ENCODE data around the gene TMEM161B. TPM values are rescaled to one million over a fixed set of nuclear protein-coding genes. Genes with fewer than 3 reads are reported as not detected.
A peak's percentile ranks its signal among the peaks of the same experiment; 100 is the strongest.

The TMEM161B gene
- polyA plus RNA-seq, 1 donor, result 31.8 TPM

DNA sequence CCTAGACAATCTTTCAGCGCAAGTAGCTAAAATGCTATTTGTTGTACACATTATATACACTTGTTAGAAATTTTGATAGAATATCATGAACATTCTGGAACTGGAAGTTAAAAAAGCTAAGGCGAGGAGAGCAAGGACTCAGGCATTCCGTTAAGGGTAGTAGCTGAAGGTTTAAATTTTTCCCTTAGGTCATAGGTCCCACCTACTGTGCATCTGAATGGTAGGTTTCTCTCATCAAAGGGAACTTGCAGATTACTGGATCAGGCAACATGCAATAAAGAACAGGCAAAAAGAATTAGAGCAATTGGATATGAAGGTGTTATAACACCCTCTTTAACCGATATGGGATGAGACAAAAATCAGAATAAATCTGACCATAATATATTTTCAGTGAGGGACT, 32.8 kb downstream of the TMEM161B start:
- H3K27ac ChIP-seq (ENCODE audit: low read length), result no peak overlapping the region
- H3K9me3 ChIP-seq (ENCODE audit: control insufficient read depth, low read depth, low read length), result no peaks in the 10 kb centered on the region
- DNase-seq, result no peak
- H3K4me1 ChIP-seq (ENCODE audit: control insufficient read depth, insufficient read depth, low read length), result no peaks in the 10 kb centered on the region
- H3K36me3 ChIP-seq (ENCODE audit: control insufficient read depth, insufficient read depth, low read length), result peaks cover 9% of the 10 kb centered on the region
- no peak overlapping the region for H3K4me3 ChIP-seq (ENCODE audit: low read length)
- no peaks in the 10 kb centered on the region for H3K27me3 ChIP-seq (ENCODE audit: control insufficient read depth, insufficient read depth, low read length)
- WGBS (ENCODE audit: insufficient coverage, low lambda C conversion rate), result 100% methylated on average over 1 of the region's 4 CpGs

DNA sequence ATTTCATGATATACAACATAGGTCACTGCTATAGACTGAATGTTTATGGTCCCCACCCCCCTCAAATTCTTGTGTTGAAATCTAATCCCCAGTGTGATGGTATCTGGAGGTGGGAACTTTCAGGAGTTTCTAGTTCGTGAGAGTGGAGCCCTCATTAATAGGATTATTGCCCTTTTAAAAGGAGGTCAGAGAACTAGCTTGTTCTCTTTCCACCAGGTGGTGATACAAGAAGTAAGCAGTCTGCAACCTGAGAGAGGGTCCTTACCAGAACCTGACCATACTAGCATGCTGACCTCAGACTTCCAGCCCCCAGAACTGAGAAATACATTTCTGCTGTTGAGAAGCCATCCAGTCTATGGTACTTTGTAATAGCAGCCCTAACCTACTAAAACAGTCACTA, 33.3 kb downstream of the TMEM161B start:
- Histone ChIP-seq H3K27ac (ENCODE audit: low read length) (no peak overlapping the region), H3K27me3 (ENCODE audit: control insufficient read depth, insufficient read depth, low read length) (no peaks in the 10 kb centered on the region), H3K4me1 (ENCODE audit: control insufficient read depth, insufficient read depth, low read length) (no peaks in the 10 kb centered on the region), H3K4me3 (ENCODE audit: low read length) (no peak overlapping the region), H3K36me3 (ENCODE audit: control insufficient read depth, insufficient read depth, low read length) (peaks cover 9% of the 10 kb centered on the region), H3K9me3 (ENCODE audit: control insufficient read depth, low read depth, low read length) (no peaks in the 10 kb centered on the region)
- WGBS (ENCODE audit: insufficient coverage, low lambda C conversion rate), result no CpG with 5 or more reads among the region's 1 CpG
- DNase-seq, result no peak

DNA sequence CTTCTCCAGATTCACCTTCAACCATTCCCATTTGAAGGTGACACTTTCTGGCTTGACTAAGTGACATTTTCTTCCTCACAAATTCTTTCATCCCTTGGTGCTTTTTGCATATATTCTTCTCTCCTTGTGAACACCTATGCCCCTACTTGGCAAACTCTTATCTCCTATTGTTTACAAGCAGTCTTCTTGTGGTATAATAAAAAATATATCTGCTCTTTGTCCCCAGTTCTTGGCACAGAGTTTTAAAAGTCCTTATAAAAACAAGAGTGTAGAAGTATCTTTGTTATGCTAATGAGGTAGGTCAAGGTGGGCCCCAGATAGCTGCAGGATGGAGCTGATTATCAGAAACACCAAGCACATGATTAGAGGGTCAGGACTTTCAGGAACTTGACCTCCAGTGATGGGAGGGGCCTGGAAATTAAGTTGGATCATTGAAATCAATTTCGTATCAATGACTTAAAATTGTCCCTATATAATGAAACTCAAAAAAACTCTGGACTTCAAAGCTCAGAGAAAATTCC, 38.0 kb downstream of the TMEM161B start:
- no peak overlapping the region for H3K4me3 ChIP-seq (ENCODE audit: low read length)
- peaks cover 14% of the 10 kb centered on the region for H3K36me3 ChIP-seq (ENCODE audit: control insufficient read depth, insufficient read depth, low read length)
- H3K27me3 ChIP-seq (ENCODE audit: control insufficient read depth, insufficient read depth, low read length), result no peaks in the 10 kb centered on the region
- no peaks in the 10 kb centered on the region for H3K4me1 ChIP-seq (ENCODE audit: control insufficient read depth, insufficient read depth, low read length)
- H3K27ac ChIP-seq (ENCODE audit: low read length), result no peak overlapping the region
- 100% methylated on average over 1 of the region's 1 CpG for WGBS (ENCODE audit: insufficient coverage, low lambda C conversion rate)
- peak in 1 of 2 donors; percentile 9 for DNase-seq
- no peaks in the 10 kb centered on the region for H3K9me3 ChIP-seq (ENCODE audit: control insufficient read depth, low read depth, low read length)

DNA sequence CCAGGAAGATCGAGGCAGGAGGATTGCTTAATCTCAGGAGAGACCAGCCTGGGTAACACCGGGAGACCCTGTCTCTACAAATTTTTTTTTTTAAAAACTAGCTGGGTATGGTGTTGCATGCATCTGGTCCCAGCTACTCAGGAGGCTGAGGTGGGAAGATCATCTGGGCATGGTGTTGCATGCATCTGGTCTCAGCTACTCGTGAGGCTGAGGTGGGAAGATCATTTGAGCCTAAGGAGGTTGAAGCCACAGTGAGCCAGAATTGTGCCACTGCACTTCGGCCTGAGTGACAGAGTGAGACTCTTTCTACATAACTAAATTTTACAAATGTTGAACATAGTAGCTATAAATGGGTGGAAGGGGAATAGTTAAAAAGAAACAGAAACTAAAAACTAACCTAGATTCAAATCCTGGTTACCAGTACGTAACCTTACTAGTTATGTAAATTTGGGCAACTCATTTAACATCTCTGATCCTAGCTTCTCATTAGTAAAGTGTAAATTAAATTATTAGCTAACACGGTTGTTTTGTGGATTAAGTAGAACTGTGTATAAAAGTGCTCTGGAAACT, 41.7 kb downstream of the TMEM161B start:
- H3K36me3 ChIP-seq (ENCODE audit: control insufficient read depth, insufficient read depth, low read length), result peaks cover 14% of the 10 kb centered on the region
- no peak for DNase-seq
- no peak overlapping the region for H3K4me3 ChIP-seq (ENCODE audit: low read length)
- no peaks in the 10 kb centered on the region for H3K27me3 ChIP-seq (ENCODE audit: control insufficient read depth, insufficient read depth, low read length)
- H3K9me3 ChIP-seq (ENCODE audit: control insufficient read depth, low read depth, low read length), result no peaks in the 10 kb centered on the region
- no peaks in the 10 kb centered on the region for H3K4me1 ChIP-seq (ENCODE audit: control insufficient read depth, insufficient read depth, low read length)
- WGBS (ENCODE audit: insufficient coverage, low lambda C conversion rate), result 100% methylated on average over 1 of the region's 6 CpGs
- H3K27ac ChIP-seq (ENCODE audit: low read length), result no peak overlapping the region

DNA sequence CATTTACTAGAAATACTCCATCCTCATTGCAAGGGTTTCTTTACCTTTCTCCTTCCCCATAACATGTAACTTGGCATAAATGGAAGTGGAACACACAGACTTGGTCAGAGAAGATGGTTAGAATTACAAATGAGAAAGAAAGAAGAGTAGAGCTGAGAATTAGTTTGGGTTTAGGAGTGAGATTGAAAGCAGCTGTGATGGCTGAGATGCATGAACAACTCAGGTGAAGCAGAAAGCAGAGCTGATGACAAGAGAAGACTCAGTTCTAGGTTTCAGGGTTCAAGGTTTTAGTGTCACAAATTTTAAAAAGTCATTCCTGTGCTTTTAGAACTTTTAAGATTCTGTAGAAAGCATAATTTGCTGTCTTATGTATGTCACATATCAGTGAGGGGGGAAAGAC, 54.0 kb downstream of the TMEM161B start:
- H3K9me3 ChIP-seq (ENCODE audit: control insufficient read depth, low read depth, low read length), result peaks cover 5% of the 10 kb centered on the region
- H3K4me1 ChIP-seq (ENCODE audit: control insufficient read depth, insufficient read depth, low read length), result no peaks in the 10 kb centered on the region
- DNase-seq, result no peak
- no peak overlapping the region for H3K27ac ChIP-seq (ENCODE audit: low read length)
- no peaks in the 10 kb centered on the region for H3K27me3 ChIP-seq (ENCODE audit: control insufficient read depth, insufficient read depth, low read length)
- peaks cover 19% of the 10 kb centered on the region for H3K36me3 ChIP-seq (ENCODE audit: control insufficient read depth, insufficient read depth, low read length)
- no peak overlapping the region for H3K4me3 ChIP-seq (ENCODE audit: low read length)

DNA sequence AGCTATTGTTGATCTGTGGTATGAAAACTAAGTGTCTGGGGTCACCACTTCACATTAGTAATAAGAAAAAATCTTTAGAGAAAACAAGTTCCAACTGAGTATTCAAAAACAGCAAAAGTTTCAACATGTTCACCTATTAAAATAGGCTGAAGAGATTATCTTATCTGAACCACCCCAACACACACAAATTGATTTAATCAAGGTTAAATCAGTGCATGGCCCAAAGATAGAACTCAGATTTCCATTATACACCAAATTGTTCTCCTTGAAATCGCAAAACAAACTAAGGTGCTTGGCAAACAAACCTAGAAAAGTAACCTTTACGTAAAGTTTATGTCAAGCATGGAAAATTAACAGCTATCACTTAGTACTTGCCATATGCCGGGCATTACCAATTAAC, 61.1 kb downstream of the TMEM161B start:
- Histone ChIP-seq H3K9me3 (ENCODE audit: control insufficient read depth, low read depth, low read length) (peaks cover 5% of the 10 kb centered on the region), H3K36me3 (ENCODE audit: control insufficient read depth, insufficient read depth, low read length) (peaks cover 9% of the 10 kb centered on the region), H3K4me3 (ENCODE audit: low read length) (no peak overlapping the region), H3K27ac (ENCODE audit: low read length) (no peak overlapping the region), H3K4me1 (ENCODE audit: control insufficient read depth, insufficient read depth, low read length) (no peaks in the 10 kb centered on the region), H3K27me3 (ENCODE audit: control insufficient read depth, insufficient read depth, low read length) (no peaks in the 10 kb centered on the region)
- 100% methylated on average over 2 of the region's 3 CpGs for WGBS (ENCODE audit: insufficient coverage, low lambda C conversion rate)
- DNase-seq, result no peak

DNA sequence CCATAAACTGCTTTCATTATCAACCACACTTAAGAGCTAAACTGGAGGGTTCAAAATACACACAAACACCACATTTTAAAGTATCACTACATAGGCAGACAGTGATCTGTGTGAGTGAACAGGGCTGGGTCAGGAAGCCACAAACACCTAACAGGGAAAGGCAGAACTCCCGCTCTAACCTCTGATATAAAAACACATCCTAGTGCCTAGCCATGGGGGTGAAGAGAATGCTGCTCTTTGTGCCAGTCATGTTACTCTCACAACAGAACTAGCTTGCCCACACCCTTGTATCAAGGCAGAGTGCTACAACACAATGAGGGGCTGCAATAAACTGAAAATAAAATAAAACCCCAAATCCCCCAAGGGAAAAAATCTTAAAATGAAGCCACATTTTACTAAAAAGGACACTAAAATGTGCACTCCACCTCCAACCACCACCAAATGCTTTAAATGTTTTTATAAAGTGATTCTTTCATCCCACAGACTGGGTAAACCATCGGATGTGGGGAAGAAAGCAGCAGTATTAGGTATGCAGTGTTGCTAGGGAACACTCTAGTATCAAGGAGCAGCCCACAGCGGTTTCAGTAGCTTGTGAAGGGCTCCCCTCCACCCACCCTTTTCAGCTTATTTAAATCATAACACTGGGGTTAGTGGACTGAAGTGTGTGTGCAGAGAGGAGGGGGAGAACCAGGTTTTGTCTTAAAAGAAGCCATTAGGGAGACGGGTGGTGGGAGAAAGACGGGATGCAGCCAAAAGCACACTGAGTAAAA, 64.5 kb downstream of the TMEM161B start:
- peaks cover 18% of the 10 kb centered on the region for H3K36me3 ChIP-seq (ENCODE audit: control insufficient read depth, insufficient read depth, low read length)
- no peaks in the 10 kb centered on the region for H3K27me3 ChIP-seq (ENCODE audit: control insufficient read depth, insufficient read depth, low read length)
- no peaks in the 10 kb centered on the region for H3K9me3 ChIP-seq (ENCODE audit: control insufficient read depth, low read depth, low read length)
- no peak for DNase-seq
- H3K27ac ChIP-seq (ENCODE audit: low read length), result no peak overlapping the region
- H3K4me1 ChIP-seq (ENCODE audit: control insufficient read depth, insufficient read depth, low read length), result no peaks in the 10 kb centered on the region
- H3K4me3 ChIP-seq (ENCODE audit: low read length), result no peak overlapping the region
- 100% methylated on average over 2 of the region's 5 CpGs for WGBS (ENCODE audit: insufficient coverage, low lambda C conversion rate)

DNA sequence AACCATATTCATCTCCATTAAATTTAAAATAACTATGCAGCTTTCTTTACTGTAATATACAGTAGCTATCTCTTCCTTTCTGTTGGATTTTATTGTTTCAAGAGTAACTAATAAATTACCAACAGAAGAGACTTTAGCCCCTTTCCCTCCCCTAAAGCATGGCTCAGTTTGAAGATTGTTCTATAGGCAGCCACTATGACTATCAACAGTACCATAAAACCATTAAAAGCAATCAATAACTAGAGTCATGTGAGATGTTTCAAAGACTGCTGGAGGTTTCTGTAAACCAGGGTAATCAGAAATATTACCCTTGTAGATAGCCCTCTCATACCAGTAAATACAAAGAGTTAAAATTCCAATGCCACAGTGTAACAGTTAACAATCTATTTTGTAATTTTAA, 73.0 kb downstream of the TMEM161B start:
- Histone ChIP-seq H3K9me3 (ENCODE audit: control insufficient read depth, low read depth, low read length) (peaks cover 14% of the 10 kb centered on the region), H3K4me3 (ENCODE audit: low read length) (no peak overlapping the region), H3K27me3 (ENCODE audit: control insufficient read depth, insufficient read depth, low read length) (no peaks in the 10 kb centered on the region), H3K36me3 (ENCODE audit: control insufficient read depth, insufficient read depth, low read length) (peaks cover 13% of the 10 kb centered on the region), H3K4me1 (ENCODE audit: control insufficient read depth, insufficient read depth, low read length) (peaks cover 8% of the 10 kb centered on the region), H3K27ac (ENCODE audit: low read length) (peak overlapping the region; percentile 82)
- peak; percentile 75 to 89 for DNase-seq

DNA sequence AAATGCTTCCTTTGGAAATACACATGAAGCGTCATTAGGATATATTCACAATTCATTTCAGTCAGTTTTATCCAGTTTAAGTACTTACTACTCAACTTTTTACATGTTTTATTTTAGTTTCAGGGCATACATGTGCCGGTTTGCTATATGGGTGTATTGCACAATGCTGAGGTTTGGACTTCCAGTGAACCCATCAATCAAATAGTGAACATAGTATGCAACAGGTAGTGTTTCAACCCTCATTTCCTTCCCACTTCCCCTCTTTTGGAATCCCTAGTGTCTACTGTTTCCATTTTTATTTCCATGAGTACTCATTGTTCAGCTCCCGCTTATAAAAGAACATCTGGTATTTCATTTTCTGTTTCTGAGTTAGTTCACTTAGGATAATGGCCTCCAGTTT, 74.7 kb downstream of the TMEM161B start:
- WGBS (ENCODE audit: insufficient coverage, low lambda C conversion rate), result 100% methylated on average over 2 of the region's 3 CpGs
- Histone ChIP-seq H3K27ac (ENCODE audit: low read length) (no peak overlapping the region), H3K4me3 (ENCODE audit: low read length) (no peak overlapping the region), H3K36me3 (ENCODE audit: control insufficient read depth, insufficient read depth, low read length) (peaks cover 12% of the 10 kb centered on the region), H3K9me3 (ENCODE audit: control insufficient read depth, low read depth, low read length) (peaks cover 26% of the 10 kb centered on the region), H3K4me1 (ENCODE audit: control insufficient read depth, insufficient read depth, low read length) (peaks cover 8% of the 10 kb centered on the region), H3K27me3 (ENCODE audit: control insufficient read depth, insufficient read depth, low read length) (no peaks in the 10 kb centered on the region)
- DNase-seq, result no peak

DNA sequence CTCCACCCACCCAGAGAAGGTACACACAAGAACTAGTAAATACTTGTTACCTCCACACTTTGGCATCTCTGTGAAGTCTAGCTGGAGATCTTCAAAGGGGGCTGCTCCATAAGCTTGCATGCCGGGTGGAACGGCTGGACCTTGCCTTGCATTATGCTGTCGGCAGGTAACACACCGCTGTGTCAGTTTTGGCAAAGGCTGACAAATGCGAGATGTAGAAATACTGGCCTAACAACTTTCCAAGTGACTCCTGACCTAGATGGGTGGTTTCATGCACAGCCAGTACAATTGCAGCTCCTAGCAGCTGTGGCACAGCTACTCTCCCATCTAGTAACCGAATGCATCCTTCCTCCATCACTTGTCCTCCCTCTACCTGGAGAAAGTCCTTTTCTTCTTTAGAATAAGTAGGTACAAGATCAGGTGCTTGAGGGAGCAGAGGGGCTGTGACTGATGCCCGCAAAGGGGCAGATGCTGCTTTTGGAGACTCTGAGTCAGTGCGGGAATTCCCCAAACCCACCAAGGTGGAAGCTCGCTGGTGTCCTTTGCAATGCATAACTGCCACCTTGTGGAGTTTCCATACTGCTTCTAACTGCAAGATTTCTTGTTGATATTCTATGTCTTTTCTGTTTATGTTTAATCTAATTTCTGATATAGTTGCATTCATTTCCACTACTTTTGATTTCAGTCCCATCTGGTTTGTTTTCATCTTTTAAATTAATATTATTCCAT, 78.4 kb downstream of the TMEM161B start:
- H3K9me3 ChIP-seq (ENCODE audit: control insufficient read depth, low read depth, low read length), result peaks cover 50% of the 10 kb centered on the region
- no peak for DNase-seq

More for the DNA sequence above, 78.4 kb downstream of the TMEM161B start:
- no CpG with 5 or more reads among the region's 9 CpGs for whole genome bisulfite sequencing (ENCODE audit: insufficient coverage, low lambda C conversion rate)
- Histone ChIP-seq H3K27ac (ENCODE audit: low read length) (no peak overlapping the region), H3K36me3 (ENCODE audit: control insufficient read depth, insufficient read depth, low read length) (peaks cover 12% of the 10 kb centered on the region), H3K4me3 (ENCODE audit: low read length) (no peak overlapping the region), H3K27me3 (ENCODE audit: control insufficient read depth, insufficient read depth, low read length) (no peaks in the 10 kb centered on the region), H3K4me1 (ENCODE audit: control insufficient read depth, insufficient read depth, low read length) (peaks cover 5% of the 10 kb centered on the region)

Measured in large intestine (tissue), 3 donors.